Fibroblast of skin of right biceps (primary cell): Measurements from ENCODE around the gene TNNI3K.
A peak's percentile ranks its signal among the peaks of the same experiment; 100 is the strongest.
"Not testable (repeated sequence)": the region's sequence is repeated elsewhere in the genome, so short reads cannot be mapped to it uniquely, and the experiment has no call there.

Experiments
- DNase-seq: peaks from one replicate; pipeline ENCODE4 v3.0.0-alpha.2; 2013

The TNNI3K gene

GRCh38 chr1:74235153-74235552 is at the start of gene TNNI3K:
Gene TNNI3K, plus strand, starts transcription at chr1:74235387. Its CDS starts 65 bp downstream, at chr1:74235452.
- DNase-seq, result no peak

DNA sequence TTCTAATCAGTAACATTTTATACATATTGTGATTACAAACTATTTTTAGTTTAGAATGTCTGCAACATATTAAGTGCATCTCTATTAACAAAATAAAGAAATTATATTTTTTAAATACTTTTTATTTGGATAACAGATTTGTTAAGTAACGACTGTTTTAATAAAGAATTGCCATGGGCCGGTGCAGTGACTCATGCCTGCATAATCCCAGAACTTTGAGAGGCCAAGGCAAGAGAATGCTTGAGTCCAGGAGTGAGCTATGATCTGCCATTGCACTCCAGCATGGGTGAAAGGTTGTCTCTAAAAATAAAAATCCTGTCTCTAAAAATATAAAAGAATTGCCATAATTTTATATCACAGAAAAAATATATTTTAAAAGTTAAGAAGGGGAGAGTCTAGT is 41.3 kb upstream of the TNNI3K start:
- peak; percentile 22 for DNase-seq

DNA sequence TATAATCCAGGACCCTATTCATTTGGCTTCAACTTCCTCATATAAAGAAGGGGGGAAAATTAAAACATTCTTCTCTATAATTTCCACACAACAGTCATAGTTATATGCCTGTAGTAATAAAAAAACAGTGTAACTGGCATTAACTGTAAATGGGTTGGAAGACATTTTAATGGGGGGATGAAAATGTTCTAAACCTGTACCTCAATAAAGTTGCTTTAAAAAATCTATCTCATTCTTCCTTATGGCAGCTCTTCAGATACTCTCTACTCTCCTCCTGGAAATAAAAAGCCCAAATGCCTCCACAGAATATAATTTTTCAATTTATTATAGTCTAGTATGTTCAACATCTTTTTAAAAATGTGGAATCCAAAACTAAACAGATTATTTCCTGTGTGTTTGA is 39.8 kb upstream of the TNNI3K start:
- no peak for DNase-seq

GRCh38 chr1:74197255-74197654 is 37.9 kb upstream of the TNNI3K start:
- DNase-seq, result no peak

- DNase-seq, result peak; percentile 93
Observed at GRCh38 chr1:74197657-74198552, 37.3 kb upstream of the TNNI3K start, which contains the start of the genes FPGT and LRRIQ3. Gene FPGT, plus strand, starts transcription at chr1:74198242. Its CDS starts 37 bp downstream, at chr1:74198279. Gene LRRIQ3, minus strand, starts transcription at chr1:74198176. Its CDS starts 14,492 bp downstream, at chr1:74183684.

DNA sequence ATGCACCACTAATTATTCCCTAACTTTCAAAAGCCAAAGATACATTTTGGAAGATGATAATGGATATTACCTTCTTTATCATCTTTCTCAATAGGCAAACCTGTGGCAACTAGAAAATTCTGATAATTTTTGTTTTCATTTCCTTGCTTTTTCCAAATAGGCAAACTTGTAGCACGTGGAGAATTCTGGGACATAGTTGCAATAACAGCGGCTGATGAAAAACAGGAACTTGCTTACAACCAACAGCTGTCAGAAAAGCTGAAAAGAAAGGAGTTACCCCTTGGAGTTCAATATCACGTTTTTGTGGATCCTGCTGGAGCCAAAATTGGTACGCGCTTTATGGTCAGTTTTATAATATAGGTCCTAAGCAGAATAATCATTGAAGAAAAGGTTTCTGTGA is 35.7 kb upstream of the TNNI3K start:
- DNase-seq, result no peak

GRCh38 chr1:74205266-74205665 is 29.9 kb upstream of the TNNI3K start:
- peak; percentile 63 for DNase-seq

DNA sequence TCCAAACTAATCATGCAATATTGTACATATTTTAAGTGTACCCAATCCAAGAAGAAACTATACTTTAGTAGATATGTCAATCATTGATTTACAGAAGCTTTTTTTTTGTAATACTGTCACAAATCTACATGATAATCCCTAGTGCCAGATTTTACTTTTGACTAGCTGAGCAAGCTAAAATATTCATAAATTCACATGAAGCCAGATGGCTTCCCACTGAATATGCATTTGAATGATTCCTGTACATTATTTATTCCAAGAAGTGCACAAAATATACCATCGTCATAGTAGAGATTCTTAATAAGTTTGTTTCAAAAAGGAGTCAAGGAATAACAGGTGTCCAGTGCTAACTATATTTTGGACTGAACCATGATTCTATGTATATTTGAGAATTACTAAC is 20.0 kb upstream of the TNNI3K start:
- DNase-seq, result no peak

- no peak for DNase-seq
Observed at GRCh38 chr1:74222701-74223100, 12.5 kb upstream of the TNNI3K start.

- no peak for DNase-seq
Observed at GRCh38 chr1:74223453-74223852, 11.7 kb upstream of the TNNI3K start.

- DNase-seq, result no peak
Observed at GRCh38 chr1:74236440-74236839, 1.3 kb downstream of the TNNI3K start.

DNA sequence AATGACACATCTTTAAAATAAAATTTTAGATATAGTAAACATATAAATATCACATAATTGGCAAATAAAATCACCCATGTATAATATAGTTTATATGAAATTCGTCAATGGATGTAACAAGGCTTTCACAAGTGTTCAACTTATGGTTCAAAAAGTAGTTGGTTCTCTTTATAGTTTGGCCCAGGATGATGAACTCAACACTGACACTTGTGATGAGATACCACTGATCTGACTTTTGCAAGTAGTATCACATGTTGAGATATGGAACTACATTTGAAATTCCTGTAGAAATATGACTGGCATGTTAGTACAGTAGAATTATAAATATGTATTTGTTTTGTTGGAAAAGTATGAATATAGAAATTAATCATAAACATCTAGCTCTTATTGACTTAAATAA is 1.8 kb downstream of the TNNI3K start:
- DNase-seq, result no peak

- DNase-seq, result no peak
Observed at GRCh38 chr1:74237787-74238186, 2.6 kb downstream of the TNNI3K start.

GRCh38 chr1:74245168-74245772 is 10.1 kb downstream of the TNNI3K start:
- DNase-seq, result no peak

- no peak for DNase-seq
Observed at GRCh38 chr1:74246315-74246714, 11.1 kb downstream of the TNNI3K start.

DNA sequence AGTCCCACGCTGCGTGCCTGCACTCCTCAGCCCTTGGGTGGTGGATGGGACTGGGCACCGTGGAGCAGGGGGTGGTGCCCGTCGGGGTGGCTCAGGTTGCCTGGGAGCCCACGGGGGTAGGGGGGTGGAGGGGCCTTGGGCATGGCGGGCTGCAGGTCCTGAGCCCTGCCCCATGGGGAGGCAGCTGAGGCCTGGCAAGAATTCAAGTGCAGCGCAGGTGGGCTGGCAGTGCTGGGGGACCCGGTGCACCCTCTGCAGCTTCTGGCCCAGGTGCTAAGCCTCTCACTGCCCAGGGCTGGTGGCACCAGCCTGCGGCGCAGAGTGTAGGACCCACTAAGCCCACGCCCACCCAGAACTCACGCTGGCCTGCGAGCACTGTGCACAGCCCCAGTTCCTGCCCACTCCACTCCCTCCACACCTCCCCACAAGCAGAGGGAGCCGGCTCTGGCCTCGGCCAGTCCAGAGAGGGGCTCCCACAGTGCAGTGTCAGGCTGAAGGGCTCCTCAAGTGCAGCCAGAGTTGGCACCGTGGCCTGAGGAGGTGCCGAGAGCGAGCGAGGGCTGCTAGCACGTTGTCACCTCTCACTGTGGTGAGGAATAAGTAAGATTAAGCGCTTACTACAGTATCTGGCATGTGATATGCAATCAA is 12.8 kb downstream of the TNNI3K start:
- DNase-seq, result no peak

DNA sequence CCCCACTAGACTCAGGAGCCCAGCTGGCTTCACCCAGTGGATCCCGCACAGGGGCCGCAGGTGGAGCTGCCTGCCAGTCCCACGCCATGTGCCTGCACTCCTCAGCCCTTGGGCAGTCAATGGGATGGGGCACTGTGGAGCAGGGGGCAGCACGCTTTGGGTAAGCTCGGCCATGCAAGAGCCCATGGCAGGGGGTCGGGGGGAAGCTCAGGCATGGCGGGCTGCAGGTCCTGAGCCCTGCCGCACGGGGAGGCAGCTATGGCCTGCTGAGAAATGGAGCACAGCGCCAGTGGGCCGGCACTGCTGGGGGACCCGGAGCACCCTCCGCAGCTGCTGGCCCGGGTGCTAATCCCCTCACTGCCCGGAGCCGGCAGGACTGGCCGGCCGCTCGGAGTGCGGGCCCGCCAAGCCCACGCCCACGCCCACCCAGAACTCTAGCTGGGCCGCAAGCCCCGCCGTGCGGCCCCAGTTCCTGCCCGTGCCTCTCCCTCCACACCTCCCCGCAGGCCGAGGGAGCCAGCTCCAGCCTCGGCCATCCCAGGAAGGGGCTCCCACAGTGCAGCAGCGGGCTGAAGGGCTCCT is 18.1 kb downstream of the TNNI3K start:
- not testable (repeated sequence) for DNase-seq

DNA sequence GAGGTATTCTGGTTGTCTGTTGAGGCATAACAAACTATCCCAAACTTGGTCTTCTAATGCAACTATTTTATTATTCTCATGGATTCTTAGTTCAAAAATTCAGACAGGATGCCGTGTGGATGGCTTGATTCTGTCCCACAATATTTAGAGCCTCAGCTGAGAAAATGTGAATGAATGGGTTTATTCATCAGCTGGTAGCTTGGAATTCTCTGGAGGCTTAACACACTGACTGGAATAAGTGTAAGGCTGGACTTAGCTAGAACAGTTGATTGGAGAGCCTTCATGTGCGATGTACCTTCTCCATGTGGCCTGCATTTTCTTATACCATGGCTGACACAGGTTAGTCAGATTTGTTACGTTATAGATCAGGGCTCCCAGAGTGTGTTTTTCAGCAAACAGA is 30.8 kb downstream of the TNNI3K start:
- DNase-seq, result no peak

DNA sequence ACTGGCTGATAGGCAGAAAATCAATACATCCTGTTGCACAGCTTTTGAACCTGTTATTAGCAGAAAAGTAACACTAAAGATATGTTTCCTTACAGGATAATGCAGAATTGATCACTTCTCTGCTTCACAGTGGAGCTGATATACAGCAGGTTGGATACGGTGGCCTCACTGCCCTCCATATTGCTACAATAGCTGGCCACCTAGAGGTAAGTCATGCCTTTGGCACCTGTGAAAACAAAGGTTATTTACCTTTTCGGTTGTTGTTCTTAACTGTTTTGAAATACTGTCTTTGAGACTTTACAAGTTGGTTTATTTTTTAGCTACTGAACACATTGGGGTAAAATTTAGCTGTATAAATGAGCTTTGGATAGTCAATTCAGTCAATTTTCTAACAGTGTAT is 36.3 kb downstream of the TNNI3K start:
- no peak for DNase-seq

DNA sequence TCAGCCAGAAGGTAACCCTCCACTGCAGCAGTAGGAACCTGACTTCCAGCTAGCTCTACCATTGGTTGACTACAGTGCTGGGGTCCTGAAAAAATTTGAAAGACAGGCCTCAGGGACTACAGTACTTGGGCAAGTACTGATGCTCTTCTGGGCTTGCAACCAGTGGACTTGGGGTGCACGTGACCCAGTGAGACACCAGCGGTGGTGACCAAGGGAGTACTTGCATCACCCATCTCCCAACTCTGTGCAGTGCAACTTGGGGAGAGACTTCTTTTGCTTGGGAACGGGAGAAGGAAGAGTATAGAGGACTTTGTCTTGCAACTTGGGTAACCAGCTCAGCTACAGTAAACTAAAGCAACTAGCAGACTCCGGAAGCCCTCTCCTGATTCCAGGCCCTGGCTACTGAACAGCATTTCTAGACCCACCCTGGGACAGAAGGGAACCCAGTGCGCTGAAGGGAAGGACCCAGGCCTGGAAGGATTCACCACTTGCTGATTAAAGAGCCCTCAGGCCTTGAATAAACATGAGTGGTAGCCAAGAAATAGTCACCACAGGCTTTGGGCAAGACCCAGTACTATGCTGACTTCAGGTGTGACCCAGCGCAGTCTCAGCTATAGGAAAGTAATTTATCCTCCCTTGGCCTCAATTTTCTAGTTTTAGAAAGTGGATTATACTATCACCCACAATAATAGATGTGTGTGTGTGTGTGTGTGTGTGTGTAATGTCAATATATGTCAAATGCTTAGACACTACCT is 45.6 kb downstream of the TNNI3K start:
- no peak for DNase-seq

- no peak for DNase-seq
Observed at GRCh38 chr1:74286414-74286813, 51.2 kb downstream of the TNNI3K start.

DNA sequence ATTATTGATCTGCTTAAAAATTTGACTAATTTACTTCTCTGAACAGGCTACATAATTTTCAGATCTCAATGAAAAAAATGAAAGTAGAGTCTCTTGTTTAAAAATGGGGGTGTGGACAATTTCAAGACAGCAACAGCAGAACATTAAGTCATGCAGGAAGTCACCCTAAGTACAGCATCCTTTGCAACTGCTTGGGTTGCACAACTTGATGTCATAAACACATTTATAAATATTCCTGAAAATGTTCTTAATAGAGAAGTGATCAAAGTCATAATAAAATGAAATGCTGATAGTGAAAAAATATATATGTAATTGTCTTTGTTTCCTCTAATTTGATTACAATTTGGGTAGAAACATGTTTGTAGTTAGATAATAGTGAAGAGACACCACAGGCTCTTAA is 79.3 kb downstream of the TNNI3K start:
- no peak for DNase-seq

GRCh38 chr1:74316302-74316701 is 81.1 kb downstream of the TNNI3K start:
- no peak for DNase-seq
